Esophagus mucosa (tissue), 1 donor: ENCODE data around the gene NDE1. TPM values are rescaled to one million over a fixed set of nuclear protein-coding genes. Genes with fewer than 3 reads are reported as not detected.
"Not testable (repeated sequence)": the region's sequence is repeated elsewhere in the genome, so short reads cannot be mapped to it uniquely, and the experiment has no call there.

Source experiments
- ATAC-seq: fragments of 200-7000 bp; cut with Tn5 transposase; one replicate; pipeline ENCODE4 v1.9.1; 2020
- total RNA-seq: library from RNA; stranded (reverse); gene quantifications from one replicate; pipeline ENCODE4 v1.2.4, GENCODE V29; 2023
- donor health status: DM: yes; HTN: yes; CAD: no.

The NDE1 gene
- total RNA-seq, 1 donor from 2014 or later = 42.0 TPM

- ATAC-seq = no peak
Observed at GRCh38 chr16:15652293-15653001, 2.4 kb downstream of the NDE1 start.

GRCh38 chr16:15653227-15653626, 3.2 kb downstream of the NDE1 start:
- peak; percentile 34 for ATAC-seq

- ATAC-seq = no peak
Observed at GRCh38 chr16:15654591-15654990, 4.5 kb downstream of the NDE1 start.

GRCh38 chr16:15655561-15655960, 5.5 kb downstream of the NDE1 start:
- ATAC-seq = not testable (repeated sequence)

GRCh38 chr16:15658149-15658548, 8.1 kb downstream of the NDE1 start:
- ATAC-seq = peak; percentile 33

GRCh38 chr16:15658556-15658955, 8.5 kb downstream of the NDE1 start:
- no peak for ATAC-seq

GRCh38 chr16:15660203-15660601, 10.2 kb downstream of the NDE1 start:
- no peak for ATAC-seq

GRCh38 chr16:15665107-15665506, 15.1 kb downstream of the NDE1 start:
- no peak for ATAC-seq

GRCh38 chr16:15667091-15667742, 17.2 kb downstream of the NDE1 start:
- ATAC-seq = no peak

GRCh38 chr16:15671530-15672117, 21.6 kb downstream of the NDE1 start:
- no peak for ATAC-seq

GRCh38 chr16:15672127-15672513, 22.1 kb downstream of the NDE1 start:
- not testable (repeated sequence) for ATAC-seq

GRCh38 chr16:15672514-15673167, 22.6 kb downstream of the NDE1 start:
- ATAC-seq = peak; percentile 98

GRCh38 chr16:15674571-15674970, 24.5 kb downstream of the NDE1 start:
- no peak for ATAC-seq

- ATAC-seq = no peak
Observed at GRCh38 chr16:15676506-15676905, 26.5 kb downstream of the NDE1 start.

- ATAC-seq = no peak
Observed at GRCh38 chr16:15677447-15677846, 27.4 kb downstream of the NDE1 start.

- peak; percentile 84 for ATAC-seq
Observed at GRCh38 chr16:15682105-15682570, 32.1 kb downstream of the NDE1 start.

GRCh38 chr16:15686287-15686686, 36.2 kb downstream of the NDE1 start:
- ATAC-seq = no peak

GRCh38 chr16:15689290-15689689, 39.2 kb downstream of the NDE1 start:
- no peak for ATAC-seq

GRCh38 chr16:15690296-15690695, 40.3 kb downstream of the NDE1 start:
- no peak for ATAC-seq

GRCh38 chr16:15691046-15691445, 41.0 kb downstream of the NDE1 start:
- ATAC-seq = no peak

- not testable (repeated sequence) for ATAC-seq
Observed at GRCh38 chr16:15692508-15692907, 42.5 kb downstream of the NDE1 start.

GRCh38 chr16:15694499-15694898, 44.5 kb downstream of the NDE1 start:
- ATAC-seq = no peak

- ATAC-seq = no peak
Observed at GRCh38 chr16:15699819-15700218, 49.8 kb downstream of the NDE1 start.
